WERI-Rb-1 (cell line): Measurements from ENCODE around the gene HLA-DQA2.
"Not testable (repeated sequence)": the region's sequence is repeated elsewhere in the genome, so short reads cannot be mapped to it uniquely, and the experiment has no call there.

ENCODE experiments used
- DNase-seq: peaks from one replicate; pipeline ENCODE4 v3.0.0-alpha.2; 2020
- H3K27ac ChIP-seq: fragments of 250-450 bp; sonication (Bioruptor Pico); 2 replicates; pipeline ENCODE4 v1.5.1; 2020; ENCODE audit warnings: mild to moderate bottlenecking, moderate library complexity
- H3K27me3 ChIP-seq: fragments of 250-450 bp; sonication (Bioruptor Pico); 2 replicates; pipeline ENCODE4 v1.5.1; 2021; ENCODE audit warnings: mild to moderate bottlenecking, low read depth, moderate library complexity; ENCODE audit not compliant: insufficient read depth, severe bottlenecking
- H3K36me3 ChIP-seq: fragments of 250-450 bp; sonication (Bioruptor Pico); 2 replicates; pipeline ENCODE4 v1.5.1; 2020; ENCODE audit warnings: mild to moderate bottlenecking, moderate library complexity
- H3K4me3 ChIP-seq: 2 replicates; pipeline ENCODE4 v1.5.1; 2011; ENCODE audit warnings: low read depth, mild to moderate bottlenecking, control low read depth, low read length
- H3K9me3 ChIP-seq: fragments of 250-450 bp; sonication (Bioruptor Pico); 2 replicates; pipeline ENCODE4 v1.5.1; 2021; ENCODE audit warnings: mild to moderate bottlenecking, moderate library complexity; ENCODE audit not compliant: severe bottlenecking
- CTCF ChIP-seq: IDR thresholded peaks from 2 replicates; pipeline ENCODE4 v1.5.1; 2011; ENCODE audit warnings: low read depth, mild to moderate bottlenecking, control low read depth, inconsistent platforms, low read length

Gene HLA-DQA2

GRCh38 chr6:32764048-32764447 is 22.9 kb downstream of the HLA-DQA2 start:
- TF ChIP-seq CTCF = no peak
- H3K36me3 ChIP-seq = no peaks in the 10 kb centered on the region
- no peak for DNase-seq
- no peak overlapping the region for H3K4me3 ChIP-seq
- no peak overlapping the region for H3K27ac ChIP-seq
- peaks cover 95% of the 10 kb centered on the region for H3K27me3 ChIP-seq
- no peaks in the 10 kb centered on the region for H3K9me3 ChIP-seq

DNA sequence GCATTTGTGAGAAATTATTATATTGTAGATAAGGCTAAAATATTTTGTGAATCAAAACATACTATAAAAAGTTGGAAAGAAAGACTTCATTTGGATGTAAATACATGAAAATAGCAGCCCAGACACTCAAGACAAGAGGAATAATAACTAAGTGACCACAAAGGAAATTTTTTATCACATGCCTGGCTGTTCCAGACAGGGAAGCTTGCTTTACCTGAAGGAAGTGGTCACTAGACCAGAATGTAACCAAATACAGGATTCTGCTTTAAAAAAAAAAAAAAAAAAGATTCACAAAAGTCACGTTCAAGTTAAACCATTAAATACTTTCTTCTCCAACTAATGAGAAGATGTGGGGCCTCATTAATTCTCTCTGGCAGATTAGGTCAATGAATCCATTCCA is 31.5 kb downstream of the HLA-DQA2 start:
- Histone ChIP-seq H3K36me3 (no peaks in the 10 kb centered on the region), H3K4me3 (no peak overlapping the region), H3K27me3 (peaks cover 88% of the 10 kb centered on the region), H3K9me3 (no peaks in the 10 kb centered on the region), H3K27ac (no peak overlapping the region)
- no peak for DNase-seq
- no peak for TF ChIP-seq CTCF

DNA sequence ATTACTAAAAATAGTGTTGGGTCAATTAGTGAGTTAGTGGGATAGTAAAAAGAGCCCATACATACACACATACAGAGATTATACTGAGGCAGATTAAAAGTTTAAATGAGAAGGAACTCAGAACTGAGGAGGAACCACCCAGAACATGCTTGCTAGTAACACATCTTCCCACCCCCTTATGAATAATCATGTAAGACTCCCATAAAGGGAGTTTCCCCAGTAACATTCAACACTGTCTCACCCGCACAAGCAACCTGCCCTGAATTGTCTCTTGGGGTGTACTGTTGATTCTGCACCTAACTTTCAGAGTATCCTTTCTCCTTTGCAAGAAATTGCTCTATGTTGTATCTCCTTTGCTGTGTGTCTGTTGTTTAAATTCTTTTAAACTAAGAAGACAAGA is 33.2 kb downstream of the HLA-DQA2 start:
- no peak for TF ChIP-seq CTCF
- no peaks in the 10 kb centered on the region for H3K36me3 ChIP-seq
- no peak overlapping the region for H3K4me3 ChIP-seq
- no peaks in the 10 kb centered on the region for H3K9me3 ChIP-seq
- H3K27me3 ChIP-seq = peaks cover 82% of the 10 kb centered on the region
- H3K27ac ChIP-seq = no peak overlapping the region
- no peak for DNase-seq

- Histone ChIP-seq H3K36me3 (no peaks in the 10 kb centered on the region), H3K9me3 (no peaks in the 10 kb centered on the region), H3K27ac (no peak overlapping the region), H3K4me3 (no peak overlapping the region), H3K27me3 (peaks cover 82% of the 10 kb centered on the region)
- no peak for DNase-seq
- TF ChIP-seq CTCF = no peak
Measured at GRCh38 chr6:32775071-32775470, 33.9 kb downstream of the HLA-DQA2 start.

DNA sequence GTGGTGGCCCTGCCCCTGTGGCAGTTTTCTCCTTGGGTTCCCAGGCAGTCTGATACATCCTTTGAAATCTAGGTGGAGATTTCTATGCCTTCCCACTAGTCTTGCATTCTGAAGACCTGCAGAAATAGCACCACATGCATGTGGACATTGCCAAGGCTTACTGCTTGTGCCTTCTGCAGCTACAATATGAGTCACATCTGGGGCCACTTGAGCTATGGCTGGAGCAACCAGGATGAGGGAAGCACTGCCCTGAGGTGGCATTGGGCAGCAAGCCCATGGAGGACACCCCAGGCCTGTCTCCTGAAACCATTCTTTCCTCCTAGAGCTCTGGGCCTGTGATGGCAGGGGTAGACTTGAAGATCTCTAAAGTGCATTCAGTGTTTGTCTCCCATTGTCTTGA is 37.8 kb downstream of the HLA-DQA2 start:
- Histone ChIP-seq H3K4me3 (no peak overlapping the region), H3K9me3 (no peaks in the 10 kb centered on the region), H3K27me3 (peaks cover 76% of the 10 kb centered on the region), H3K36me3 (no peaks in the 10 kb centered on the region), H3K27ac (no peak overlapping the region)
- no peak for DNase-seq
- TF ChIP-seq CTCF = no peak

- H3K27me3 ChIP-seq = peaks cover 78% of the 10 kb centered on the region
- not testable (repeated sequence) for DNase-seq, H3K9me3 ChIP-seq, H3K27ac ChIP-seq, H3K4me3 ChIP-seq, H3K36me3 ChIP-seq
Measured at GRCh38 chr6:32782923-32783322, 41.7 kb downstream of the HLA-DQA2 start.
